Lower leg skin (tissue), 3 donors: ENCODE measurements around the gene ASB4.

Source experiments
- CTCF ChIP-seq, 3 donors: fragments of 450-650 bp; IDR thresholded peaks; one replicate each; pipeline ENCODE4 v1.5.1; 2016; ENCODE audit warnings: antibody characterized with exemption in 3 of 3, mild to moderate bottlenecking in 3 of 3, moderate library complexity in 2 of 3
- POLR2A ChIP-seq, 2 donors: fragments of 450-650 bp; IDR thresholded peaks; one replicate each; pipeline ENCODE4 v1.6.1; 2016 to 2017; ENCODE audit warnings: antibody characterized with exemption in 2 of 2, mild to moderate bottlenecking in 1 of 2, moderate library complexity in 1 of 2

- TF ChIP-seq CTCF (IDR thresholded peaks at IDR 0.05): no peak
- TF ChIP-seq POLR2A (IDR thresholded peaks at IDR 0.05): no peak
Measured at GRCh38 chr7:95556777-95557176, 71.0 kb downstream of the ASB4 start.
